Prostate gland (tissue), 2 donors: ENCODE results near the gene BABAM2.

ENCODE experiments used
- CTCF ChIP-seq, 4 experiments: fragments of 200-600 bp in 2 of 4; fragments of 450-650 bp in 2 of 4; sonication (generic) in 2 of 4; IDR thresholded peaks; 1 replicate in 3 of 4; 2 replicates in 1 of 4; pipeline ENCODE4 v1.5.1; 2016 to 2019; ENCODE audit warnings: antibody characterized with exemption in 4 of 4, mild to moderate bottlenecking in 2 of 4, moderate library complexity in 2 of 4
- POLR2A ChIP-seq: fragments of 450-650 bp; IDR thresholded peaks from one replicate; pipeline ENCODE4 v1.6.1; 2016; ENCODE audit warnings: antibody characterized with exemption, mild to moderate bottlenecking

- TF ChIP-seq CTCF (IDR thresholded peaks at IDR 0.05) (no peak), POLR2A (no peak)
Measured at GRCh38 chr2:28286678-28287077, 396.1 kb downstream of the BABAM2 start.
